HG03342 (cell line): ENCODE results near the gene SLC25A51.

Experiments
- ATAC-seq: cut with Tn5 transposase; IDR thresholded peaks from one replicate; pipeline ENCODE4 v1.9.1; 2021; ENCODE audit warnings: mild to moderate bottlenecking, moderate library complexity; ENCODE audit not compliant: unreplicated experiment

The SLC25A51 gene

DNA sequence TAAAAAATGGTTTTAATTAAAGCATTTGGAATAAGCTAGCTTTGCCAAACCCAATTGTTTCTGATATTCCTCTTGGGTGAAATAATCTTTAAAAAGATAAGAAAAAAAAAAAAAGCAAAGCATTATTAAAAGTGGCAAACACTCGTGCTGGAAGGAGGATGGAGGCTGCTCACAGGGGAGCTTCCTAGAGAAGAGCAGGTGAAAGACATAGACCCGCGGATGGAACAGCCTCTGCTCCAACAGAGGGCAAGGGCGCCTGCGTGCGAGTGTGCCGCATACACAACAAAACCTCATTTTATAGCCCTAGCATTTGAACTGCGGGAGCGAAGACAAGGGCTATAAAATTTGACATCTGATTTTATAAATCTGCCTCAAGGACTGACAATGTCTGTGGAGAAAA lies 33.4 kb upstream of the SLC25A51 start:
- ATAC-seq = no peak

DNA sequence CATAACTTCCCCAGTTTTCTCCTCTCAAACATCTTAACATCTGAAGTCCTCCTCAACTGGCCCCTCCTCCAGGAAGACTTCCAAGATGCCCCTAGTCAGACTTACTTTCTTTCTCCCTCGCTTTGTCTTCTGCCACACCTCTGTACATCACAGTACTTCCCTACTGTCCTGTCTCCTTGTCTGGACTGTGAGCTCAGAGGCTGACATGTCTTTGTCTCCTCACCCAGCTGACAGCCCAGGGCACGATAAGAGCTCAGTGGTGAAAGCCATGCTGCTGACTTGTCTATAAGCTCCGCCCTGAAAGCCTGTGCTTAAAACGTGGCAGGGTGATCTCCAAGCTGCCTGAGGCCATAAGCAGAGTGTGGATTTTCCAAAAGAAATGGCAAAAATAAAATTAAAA lies 33.0 kb upstream of the SLC25A51 start:
- ATAC-seq = no peak

DNA sequence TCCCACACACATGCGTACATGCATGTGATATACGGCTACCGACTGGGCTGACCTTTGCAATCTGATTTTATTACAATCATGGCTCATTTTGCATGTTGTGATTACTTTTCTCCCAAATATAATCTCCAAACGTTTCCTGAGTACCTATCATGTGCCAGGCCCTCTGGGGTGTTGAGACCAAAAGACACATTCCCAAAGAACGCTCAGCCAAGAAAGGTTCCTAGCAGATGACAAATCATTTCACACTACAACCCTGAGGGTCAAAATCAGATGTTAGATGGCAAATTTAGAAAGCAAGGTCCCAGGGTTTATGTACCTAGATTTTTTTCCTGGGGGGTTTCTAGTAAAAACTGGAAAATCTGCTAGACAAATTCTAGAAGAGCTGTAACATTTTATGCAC lies 32.4 kb upstream of the SLC25A51 start:
- no peak for ATAC-seq

DNA sequence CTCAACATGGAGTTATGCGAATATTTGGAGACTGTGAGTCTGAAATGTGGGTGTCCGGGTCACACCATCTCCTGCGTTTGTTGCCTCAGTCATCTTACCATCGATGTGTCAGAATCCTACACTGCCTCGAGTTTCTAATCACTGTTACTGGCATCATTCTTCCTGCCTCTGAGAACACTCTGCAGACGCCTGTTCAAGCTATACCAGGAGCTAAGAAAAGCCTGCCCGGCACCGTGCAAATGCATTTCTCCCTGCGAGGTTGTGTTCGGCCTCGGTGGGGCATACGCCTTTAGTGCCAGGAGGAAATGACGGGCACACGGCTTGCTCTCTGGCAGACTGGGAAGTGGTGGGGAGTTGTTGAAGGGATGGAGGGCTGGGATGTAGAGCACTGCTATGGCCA lies 31.2 kb upstream of the SLC25A51 start:
- no peak for ATAC-seq

DNA sequence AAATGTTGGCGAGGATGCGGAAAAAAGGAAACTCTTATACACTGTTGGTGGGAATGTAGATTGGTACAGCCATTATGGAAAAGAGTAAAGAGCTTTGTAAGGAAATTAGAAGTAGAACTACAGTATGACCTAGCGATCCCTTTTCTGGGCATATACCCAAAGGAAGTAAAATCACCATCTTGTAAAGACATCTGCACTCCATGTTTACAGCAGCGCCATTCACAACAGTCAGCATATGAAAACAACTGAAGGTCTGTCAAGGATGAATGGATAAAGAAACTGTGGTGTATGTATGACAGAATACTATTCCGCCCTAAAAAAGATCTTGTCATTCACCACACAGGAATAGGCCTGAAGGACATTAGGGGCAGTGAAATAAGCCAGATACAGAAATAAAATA lies 27.7 kb upstream of the SLC25A51 start:
- no peak for ATAC-seq

DNA sequence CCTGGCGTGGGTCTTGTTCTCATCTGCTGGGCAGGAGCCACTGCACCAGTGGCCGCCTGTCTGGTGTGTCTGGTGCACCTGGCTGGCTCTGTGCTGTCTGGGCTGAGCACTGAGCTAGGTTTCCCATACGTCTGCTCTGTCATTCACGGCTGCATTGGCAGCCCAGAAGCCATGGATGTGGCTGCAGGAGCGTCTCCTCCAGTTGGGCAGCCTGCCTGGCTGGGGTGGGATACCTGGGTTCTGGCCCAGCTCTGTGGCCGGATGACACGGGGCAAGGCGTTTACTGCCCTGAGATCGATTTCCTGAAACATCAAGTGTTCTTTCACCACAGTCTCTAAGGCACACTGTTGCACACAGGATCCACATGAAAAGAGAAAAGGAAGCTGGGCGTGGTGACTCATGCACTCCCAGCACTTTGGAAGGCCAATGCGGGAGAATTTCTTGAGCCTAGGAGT lies 25.5 kb upstream of the SLC25A51 start:
- no peak for ATAC-seq

DNA sequence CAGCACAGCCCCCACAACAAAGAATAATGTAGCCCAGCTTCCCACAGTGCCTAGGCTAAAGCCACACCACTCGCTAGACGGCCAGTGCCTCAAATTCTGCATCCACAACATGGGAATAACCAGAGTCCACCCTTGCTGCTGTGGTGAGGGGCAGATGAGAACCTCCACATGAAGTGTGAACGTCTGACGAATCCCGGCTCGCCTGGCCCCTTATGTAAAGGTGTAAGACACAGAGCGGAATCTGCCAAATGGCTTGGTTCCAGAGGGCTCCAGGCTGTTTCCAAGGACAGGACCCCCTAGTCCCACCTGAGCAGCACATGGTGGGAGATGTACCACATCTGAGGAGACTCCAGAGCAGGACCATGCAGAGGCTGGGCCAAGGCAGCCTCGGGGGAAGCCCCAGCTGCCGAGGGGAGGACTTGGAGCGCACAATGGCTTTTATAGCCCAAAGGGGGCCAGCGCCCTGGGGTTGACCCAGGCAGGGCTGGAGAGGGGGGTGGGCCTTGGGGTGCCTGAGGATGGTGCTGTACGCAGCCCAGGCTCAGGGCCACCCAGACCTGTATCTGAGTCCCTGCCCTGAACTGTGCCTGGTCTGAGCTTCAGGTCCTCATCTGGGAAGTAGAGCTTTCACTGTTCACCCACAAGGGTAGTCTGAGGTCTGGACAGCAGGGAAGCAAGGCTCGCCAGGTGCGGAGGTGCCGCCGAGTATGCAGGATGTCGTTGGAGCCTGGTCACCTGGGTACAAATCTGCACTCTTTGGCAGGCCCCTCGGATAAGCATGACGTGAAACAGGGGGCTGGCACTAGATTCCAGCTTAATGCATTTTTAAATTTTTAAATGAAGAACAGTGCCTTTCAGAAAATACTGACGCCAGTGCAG lies 24.9 kb upstream of the SLC25A51 start:
- ATAC-seq = no peak

DNA sequence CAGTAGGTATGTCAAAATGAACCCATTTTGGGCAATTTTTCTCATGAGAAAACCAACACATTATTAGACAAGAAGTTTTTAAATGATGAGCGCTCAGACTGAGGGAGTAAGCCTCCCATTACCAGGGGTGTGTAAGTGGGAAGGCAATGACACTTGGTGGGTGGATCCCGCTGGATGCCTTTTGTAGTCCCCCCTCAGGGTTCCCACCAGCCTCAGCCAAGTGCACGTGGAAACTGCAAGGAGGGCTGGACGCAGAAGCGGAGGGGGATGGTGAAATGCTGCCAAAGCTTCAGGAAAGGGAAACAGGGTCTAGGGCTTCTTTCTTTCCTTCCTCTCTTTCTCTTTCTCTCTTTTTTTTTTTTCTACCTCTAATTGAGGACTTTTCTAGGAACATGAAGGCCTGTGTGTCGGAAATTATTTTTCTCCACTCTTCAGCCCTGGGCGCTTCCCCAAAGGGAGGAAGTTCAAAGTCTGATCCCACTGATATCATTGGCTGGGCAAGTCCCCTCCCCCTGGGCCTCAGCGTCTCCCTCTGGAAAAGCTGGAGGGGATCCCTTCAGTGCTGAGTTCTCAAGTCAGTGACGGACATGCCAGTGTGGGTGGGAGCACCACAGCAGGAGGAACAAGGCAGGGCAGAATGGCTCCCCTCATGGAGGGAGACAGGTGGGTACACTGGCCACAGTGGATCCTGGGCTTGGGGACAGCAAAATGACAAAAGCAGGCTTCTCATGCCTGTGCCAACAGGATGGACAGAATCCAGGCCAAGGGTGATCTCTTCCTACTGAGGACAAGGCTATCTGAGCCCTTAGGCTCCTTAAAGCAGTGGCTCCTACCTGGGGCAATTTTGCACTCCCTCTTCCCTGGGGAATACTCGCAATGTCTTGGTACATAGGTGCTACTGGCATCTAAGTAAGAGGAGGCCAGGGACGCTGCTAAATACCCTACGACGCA lies 23.9 kb upstream of the SLC25A51 start:
- ATAC-seq = no peak

DNA sequence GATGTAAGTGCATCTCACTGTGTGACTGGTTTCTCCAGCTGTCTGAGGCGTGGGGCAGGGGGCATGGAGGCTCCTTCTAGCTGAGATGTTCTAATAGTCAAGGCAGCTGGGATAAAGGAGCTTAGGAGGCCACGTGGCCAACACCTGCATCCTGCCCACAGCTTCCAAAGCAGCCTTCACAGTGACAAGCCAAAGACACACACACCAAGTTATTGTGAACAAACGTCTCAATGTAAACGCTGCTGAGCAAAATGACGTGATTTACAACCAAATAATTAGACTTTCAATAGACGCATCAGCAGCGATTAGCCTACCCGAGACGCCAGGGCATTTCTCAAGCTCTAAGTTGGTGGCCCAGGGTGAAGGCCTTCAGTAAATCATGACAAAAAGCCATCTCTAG lies 23.2 kb upstream of the SLC25A51 start:
- no peak for ATAC-seq

DNA sequence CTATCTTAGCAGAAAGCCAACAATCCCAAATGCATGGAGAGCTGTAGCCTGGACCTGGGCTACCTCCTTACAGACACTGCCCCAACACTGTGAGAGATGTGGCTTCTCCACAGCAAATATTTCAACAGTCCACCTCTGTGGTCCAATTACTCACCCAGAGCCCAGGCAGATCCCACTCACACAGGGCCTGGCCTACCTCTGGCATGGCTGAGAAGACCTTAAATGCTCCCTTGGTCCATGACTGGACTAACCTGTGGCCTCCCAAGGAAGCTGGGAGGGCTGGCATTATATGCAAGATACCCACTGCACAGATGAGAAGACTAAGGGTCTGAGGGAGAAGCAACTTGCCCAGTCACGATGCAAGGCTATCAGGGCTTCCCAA lies 22.8 kb upstream of the SLC25A51 start:
- ATAC-seq = no peak

DNA sequence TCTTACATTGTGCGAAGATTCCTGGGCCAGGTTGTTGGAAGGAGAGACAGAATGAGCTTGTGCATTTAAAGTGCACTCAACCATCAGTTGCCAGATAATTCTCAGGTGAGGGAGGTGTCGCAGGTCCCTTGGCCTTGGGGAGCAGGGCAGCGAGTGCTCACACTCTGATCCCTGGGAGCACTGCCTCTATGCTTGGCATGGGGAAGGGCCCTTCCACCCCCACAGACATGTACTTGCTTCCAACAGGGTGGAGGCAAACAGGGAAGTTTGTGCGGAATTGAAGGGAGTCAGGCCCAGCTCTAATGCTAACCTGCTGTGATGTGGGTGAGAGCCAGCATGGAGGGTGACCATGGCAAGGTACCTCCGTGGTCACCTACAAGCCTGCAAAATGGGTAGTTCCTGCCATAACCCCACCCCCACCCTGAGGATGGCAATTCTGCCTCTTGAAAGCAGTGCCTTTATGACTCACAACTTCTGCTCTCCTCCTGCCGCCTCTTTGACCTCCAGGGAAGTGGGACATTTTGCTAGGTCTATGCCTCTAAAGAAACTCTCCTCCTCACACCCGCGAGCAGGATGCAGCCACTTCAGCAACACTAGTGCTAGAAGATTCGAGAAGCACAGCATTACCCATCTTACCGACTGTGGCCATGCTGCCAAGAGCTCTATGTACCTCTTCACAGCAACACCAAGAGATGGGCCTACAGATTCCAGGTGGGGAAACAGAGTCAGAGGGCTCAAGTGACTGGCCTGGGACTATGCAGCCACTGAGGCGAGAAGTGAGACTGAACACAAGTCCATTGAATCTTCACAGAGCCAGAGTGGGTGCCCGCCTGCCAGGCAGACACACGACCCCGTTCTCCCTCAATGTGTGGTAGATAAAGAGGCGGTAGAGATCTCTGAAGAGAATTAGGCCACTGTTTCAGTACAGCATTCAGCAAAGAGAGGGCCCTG lies 22.1 kb upstream of the SLC25A51 start:
- no peak for ATAC-seq

DNA sequence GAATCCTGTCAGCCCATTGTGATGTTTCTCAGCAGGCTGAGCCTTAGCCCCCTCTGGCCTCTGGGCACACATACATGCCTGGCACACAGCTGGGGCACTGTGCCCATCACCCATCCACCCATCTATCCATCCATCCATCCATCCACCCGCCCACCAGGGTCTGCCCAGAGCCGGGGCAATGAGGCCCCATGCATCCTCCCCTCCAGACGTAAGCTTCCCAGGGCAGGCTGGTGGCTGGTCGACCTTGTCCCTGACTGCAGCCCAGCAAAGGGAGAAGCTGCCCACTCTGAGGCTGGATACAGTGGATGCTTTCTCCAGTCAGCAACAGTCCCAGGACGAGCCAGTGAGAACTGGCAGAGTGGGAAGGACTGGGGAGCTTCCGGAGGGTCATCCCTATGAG lies 21.1 kb upstream of the SLC25A51 start:
- no peak for ATAC-seq

DNA sequence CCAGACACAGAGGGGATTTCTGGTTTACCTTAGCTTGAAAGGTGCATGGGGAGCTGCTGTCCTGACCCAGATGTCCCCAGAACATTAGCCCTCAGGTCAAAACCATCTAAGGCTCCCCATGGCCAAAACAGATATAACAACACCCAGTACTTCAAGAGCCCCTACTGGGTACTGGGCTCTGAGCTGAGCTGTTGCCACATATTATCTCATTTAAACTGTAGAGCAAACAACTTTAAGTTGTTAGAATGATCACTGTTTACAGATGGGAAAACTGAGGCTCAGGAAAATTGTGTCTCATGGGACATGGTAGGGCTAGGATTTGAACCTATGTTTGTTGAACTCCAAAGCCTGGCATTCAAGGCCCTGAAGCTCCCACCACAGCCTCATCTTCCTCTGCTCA lies 20.6 kb upstream of the SLC25A51 start:
- ATAC-seq = no peak

DNA sequence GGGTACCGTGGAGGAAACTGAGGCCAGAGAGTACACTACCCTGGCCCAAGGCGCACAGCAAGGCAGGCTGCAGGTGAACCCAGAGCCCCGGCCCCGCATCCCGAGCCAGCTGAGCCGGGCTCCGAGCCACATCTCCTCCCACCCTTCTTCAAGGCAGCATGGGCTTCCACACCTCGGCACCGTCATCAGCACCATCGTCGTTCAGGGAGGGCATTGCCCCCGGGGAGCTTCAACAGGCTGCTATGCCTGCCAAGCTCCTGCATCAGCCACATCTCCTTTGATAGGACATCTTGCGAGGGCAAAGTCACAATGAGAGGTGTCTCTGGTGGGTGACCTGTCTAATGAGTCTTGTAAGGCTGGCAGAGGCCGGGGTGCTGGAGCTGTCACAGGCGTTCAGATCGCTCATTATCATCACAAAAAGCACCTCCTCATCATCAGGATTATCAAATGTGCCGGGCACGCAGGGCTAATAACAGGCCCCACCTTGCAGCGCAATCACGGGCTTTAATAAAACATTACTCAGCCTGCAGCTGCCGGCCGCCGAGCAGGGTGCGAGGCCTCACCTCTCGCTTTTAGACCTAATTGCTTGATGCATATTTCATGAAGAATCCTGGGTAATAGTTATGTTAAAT lies 20.0 kb upstream of the SLC25A51 start:
- ATAC-seq = no peak

DNA sequence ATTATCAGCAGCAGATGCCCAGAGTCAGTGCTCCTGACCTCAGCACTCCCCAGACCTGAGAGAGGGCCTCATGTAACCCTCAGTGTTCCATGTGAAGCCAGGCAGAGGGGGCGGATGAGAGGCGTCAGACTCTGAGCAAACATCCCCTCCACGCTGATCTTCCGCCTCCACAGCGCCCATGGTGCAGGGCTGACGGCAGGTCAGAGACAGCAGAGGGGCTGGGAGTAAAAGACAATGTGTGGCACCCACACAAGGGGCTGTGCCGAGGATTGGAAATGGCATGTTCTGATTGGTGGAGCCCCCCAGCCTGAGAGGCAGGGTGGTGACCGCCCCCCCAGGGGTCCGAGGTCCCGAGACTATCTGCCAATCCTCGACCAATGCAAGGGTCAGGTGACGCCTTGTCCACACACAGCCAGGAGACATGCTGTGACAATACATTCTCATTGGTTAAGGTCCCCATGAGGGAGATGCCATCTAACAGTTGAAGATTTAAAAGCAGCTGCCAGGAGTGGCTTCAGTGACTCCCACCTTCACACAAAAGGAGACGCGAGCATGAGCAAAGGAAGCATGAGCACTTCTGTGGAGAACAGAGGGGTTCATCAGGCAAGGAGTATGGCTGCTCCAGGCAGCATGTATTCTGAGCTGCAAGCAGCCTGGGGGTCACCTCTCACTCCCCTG lies 19.3 kb upstream of the SLC25A51 start:
- ATAC-seq = no peak

DNA sequence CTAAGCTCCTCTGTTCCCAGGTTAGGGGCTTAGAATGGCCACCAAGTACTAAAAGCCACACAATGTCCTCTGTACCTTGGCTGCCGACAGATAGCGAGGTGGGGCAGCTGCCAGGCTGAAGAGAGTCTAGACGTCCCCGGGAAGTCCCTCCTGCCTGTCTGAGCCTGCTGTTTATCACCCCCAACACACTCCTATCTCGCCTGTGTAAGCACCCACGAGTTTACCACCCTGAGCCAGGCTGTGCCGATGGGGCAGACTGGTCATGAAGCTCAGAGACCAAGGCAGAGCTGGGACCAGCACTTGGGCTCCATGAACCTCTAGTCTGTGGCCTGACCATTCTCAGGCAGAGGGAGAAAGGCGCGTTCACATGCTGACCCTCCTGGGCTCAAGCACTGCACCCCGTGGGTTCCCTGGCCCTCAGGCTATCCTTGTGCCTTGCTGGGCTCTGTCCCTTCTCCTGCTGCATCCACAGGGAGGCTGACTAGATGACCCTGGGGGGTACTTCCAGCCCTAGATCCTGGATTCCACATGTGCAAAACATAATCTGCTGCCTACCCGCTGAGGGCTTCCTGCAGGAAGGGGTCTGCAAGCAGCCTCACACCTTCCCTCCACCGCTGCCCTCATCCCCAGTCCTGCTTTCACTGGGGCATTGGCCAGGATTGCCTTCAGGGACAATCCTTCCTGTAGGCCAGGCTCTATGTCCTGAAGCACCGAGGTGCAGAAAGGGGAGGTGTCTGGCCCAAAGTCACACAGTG lies 18.6 kb upstream of the SLC25A51 start:
- ATAC-seq = no peak

DNA sequence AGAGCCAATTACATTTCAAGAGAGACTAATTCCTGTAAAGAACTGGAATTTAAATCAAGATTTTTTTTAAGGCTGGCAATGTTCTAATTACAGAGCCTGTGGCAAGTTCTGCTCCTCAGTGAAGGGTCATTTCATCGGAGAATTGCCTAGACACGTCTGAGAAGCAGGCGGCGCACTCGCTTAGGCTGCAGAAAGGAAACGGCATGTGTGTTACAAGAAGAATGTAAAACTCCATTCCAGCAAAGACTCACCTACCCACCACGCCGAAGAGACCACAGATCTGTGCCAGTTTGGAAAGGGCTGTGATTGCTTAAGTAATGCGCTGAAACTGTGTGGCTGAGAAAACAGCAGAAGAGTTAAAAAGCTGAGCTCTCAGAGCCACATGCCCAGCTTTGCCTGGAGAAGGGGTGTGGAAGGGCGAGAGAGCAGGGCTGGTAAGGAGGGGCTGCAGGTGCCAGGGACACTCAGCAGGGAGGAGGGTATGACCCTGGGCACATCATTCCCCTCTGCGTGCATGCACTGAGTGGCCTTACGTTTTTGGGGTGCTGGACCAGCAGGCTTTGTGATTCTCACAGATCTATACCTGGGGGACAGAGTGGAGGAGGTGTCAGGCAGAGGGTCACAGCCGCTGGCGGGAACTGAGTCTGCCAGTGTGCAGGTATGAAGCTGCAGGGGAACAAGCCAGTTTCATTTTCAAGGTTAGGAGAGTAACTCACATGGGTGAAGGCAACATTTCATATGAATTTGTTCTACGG lies 17.8 kb upstream of the SLC25A51 start:
- ATAC-seq = no peak

DNA sequence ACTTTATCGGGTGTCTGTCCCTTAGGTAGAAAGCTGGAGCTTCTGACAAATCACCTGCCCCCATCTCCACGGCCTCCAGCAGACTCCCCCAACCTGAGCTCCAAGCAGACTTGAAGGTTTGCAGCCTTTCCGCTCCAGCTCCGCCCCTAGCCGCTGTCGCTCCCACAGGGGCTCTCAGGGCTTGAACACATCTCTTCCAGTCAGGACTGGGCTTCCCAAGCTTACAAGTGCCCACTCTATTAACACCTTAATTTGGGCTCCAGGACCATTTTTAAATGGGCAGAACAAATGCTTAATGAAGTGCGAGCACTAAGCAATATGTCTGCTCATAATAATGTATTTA lies 17.2 kb upstream of the SLC25A51 start:
- ATAC-seq = no peak
